Large intestine (tissue), 3 donors: Measurements from ENCODE around the gene RHOD. TPM values are rescaled to one million over a fixed set of nuclear protein-coding genes. Genes with fewer than 3 reads are reported as not detected.
A peak's percentile ranks its signal among the peaks of the same experiment; 100 is the strongest.

Source experiments
- DNase-seq, 2 donors: peaks; one replicate each; pipeline versions ENCODE4 v3.0.0 to v3.0.0-alpha.2; 2013
- H3K27ac ChIP-seq: one replicate; pipeline ENCODE4 v1.5.1; 2013; ENCODE audit warnings: low read length
- H3K27me3 ChIP-seq: 2 replicates; pipeline ENCODE4 v1.6.1; 2013; ENCODE audit warnings: low read length; ENCODE audit not compliant: control insufficient read depth, insufficient read depth
- H3K36me3 ChIP-seq: 2 replicates; pipeline ENCODE4 v1.6.1; 2013; ENCODE audit warnings: low read length; ENCODE audit not compliant: control insufficient read depth, insufficient read depth
- H3K4me1 ChIP-seq: one replicate; pipeline ENCODE4 v1.6.1; 2013; ENCODE audit warnings: low read length; ENCODE audit not compliant: control insufficient read depth, insufficient read depth
- H3K4me3 ChIP-seq: one replicate; pipeline ENCODE4 v1.5.1; 2013; ENCODE audit warnings: low read length
- H3K9me3 ChIP-seq: one replicate; pipeline ENCODE4 v1.6.1; 2013; ENCODE audit warnings: mild to moderate bottlenecking, low read depth, low read length, moderate library complexity; ENCODE audit not compliant: control insufficient read depth
- WGBS: methylation state at CpG from one replicate; pipeline ENCODE4 v1.1.5; 2013; ENCODE audit warnings: low lambda C conversion rate; ENCODE audit not compliant: insufficient coverage; 5-methylcytosine and 5-hydroxymethylcytosine counted together
- polyA plus RNA-seq: library from polyadenylated mRNA; unstranded; fragments of 120-200 nt; gene quantifications from one replicate; pipeline ENCODE4 v1.2.1, GENCODE V29; 2013

Gene RHOD
- polyA plus RNA-seq, 1 donor: 22.9 TPM

DNA sequence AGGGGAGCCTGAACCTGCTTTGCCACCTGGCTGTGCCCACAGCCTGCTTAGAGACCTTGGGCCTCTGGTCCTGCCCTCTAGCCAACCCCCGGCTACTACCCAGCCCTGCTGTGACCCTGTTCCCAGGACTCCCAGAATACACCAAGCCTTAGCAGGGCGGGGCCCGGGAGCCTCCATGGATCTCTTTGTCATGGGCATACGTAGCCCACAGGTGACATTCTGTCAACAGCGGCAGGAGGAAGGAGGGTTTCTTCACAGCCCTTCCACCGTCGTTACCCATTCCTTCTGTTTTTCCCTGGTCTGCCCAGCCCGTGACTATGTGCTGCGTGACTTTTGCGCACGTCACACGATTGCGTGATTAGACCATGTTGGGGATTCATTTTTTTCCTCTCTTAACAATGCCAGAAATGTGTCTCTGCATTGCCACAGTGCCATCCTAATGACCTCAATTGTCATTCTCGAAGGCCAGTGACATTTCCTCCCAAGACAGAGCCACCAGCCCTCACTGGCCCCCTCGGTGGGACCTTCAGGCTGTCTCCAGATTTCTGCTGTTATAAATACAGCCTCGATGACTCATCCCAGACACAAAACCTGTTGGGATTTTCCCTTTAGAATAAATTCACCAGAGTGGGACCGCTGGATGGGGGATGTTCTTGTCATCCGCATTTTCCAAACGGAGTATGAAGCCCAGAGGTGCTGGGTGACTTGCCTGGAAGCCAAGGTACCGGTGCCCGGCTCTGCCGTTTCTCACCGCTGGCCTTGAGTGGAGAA, 24.7 kb upstream of the RHOD start:
- no peaks in the 10 kb centered on the region for H3K36me3 ChIP-seq
- H3K4me1 ChIP-seq: no peaks in the 10 kb centered on the region
- no peaks in the 10 kb centered on the region for H3K9me3 ChIP-seq
- H3K4me3 ChIP-seq: no peak overlapping the region
- peaks cover 9% of the 10 kb centered on the region for H3K27me3 ChIP-seq
- DNase-seq: no peak
- H3K27ac ChIP-seq: no peak overlapping the region
- WGBS: no CpG with 5 or more reads among the region's 23 CpGs

DNA sequence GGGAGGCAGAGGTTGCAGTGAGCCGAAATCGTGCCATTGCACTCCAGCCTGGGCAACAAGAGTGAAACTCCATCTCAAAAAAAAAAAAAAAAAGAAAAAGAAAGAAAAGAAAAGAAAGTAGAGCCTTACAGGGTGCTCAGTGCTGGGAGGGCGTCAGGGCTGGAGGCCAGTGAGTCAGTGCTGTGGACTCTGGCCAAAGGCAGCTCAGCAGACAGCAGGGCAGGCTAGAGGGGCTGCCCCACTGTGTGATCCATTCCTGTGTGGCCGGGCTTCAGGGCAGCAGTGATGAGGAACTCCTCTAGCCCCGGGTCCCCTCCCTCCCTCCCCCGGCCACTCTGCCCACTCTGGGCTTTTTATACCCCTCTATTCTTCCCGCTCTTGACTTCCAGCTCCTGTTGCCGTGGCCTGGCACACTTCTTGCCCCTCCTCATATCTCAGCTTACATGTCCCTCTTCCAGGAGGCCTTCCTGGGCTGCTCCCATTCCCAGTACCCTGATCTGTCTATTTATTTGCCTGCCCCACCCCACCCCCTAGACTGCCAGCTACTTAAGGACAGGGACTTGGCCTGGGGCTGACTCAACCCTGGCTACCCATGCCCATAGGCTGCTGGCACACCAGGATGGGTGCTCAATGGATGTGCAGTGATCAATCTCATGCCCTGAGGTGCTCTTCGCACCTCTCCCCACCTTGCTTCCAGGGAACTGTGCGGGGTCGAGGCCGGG, 23.7 kb upstream of the RHOD start:
- H3K9me3 ChIP-seq: no peaks in the 10 kb centered on the region
- no peak overlapping the region for H3K27ac ChIP-seq
- no peaks in the 10 kb centered on the region for H3K36me3 ChIP-seq
- 75% methylated on average over 2 of the region's 12 CpGs for WGBS
- H3K4me1 ChIP-seq: no peaks in the 10 kb centered on the region
- no peak overlapping the region for H3K4me3 ChIP-seq
- H3K27me3 ChIP-seq: peaks cover 9% of the 10 kb centered on the region
- peak in 1 of 2 donors; percentile 22 for DNase-seq

DNA sequence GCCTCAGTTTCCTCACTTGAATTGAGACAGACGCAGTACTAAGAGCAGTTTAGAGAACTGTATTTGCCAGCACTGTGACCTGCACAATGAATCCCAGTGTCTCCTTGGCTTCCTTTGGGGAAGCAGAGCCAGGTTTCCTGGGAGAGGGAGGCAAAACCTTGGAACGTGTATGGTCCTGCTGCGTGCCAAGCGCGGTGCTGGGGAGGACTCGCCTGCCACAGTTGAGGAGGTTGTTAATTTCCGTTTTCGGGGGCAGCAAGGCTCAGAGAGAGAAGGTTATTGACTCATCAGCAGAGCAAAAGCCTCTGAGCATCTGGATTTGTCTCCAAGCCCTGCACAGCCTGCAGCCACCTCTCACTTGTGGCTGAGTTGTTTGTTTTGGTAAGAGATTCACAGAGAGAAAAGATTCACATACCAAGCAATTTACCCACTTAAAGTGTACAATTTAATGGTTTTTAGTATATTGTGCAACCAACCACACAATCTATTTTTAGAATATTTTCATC, 22.9 kb upstream of the RHOD start:
- Histone ChIP-seq H3K4me3 (no peak overlapping the region), H3K9me3 (no peaks in the 10 kb centered on the region), H3K27ac (no peak overlapping the region), H3K4me1 (no peaks in the 10 kb centered on the region), H3K36me3 (no peaks in the 10 kb centered on the region), H3K27me3 (peaks cover 9% of the 10 kb centered on the region)
- no CpG with 5 or more reads among the region's 8 CpGs for WGBS
- DNase-seq: no peak

DNA sequence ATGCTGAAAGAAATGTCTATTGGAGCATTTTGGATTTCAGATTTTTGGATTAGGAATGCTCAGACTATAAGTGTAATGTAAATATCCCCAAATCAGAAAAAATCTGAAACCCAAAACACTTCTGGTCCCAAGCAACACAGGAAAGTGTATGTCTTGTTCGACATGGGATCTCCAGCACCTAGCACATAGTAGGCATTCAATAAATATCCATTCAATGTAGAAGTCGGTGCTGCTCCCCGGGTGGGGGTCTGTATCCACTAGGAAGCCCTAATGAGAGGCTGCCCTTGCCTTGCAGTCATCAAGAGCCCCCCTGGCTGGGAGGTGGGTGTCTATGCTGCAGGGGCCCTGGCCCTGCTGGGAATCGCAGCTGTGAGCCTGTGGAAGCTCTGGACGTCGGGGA, 22.3 kb upstream of the RHOD start:
- Histone ChIP-seq H3K36me3 (no peaks in the 10 kb centered on the region), H3K9me3 (no peaks in the 10 kb centered on the region), H3K4me1 (no peaks in the 10 kb centered on the region), H3K4me3 (no peak overlapping the region), H3K27ac (no peak overlapping the region), H3K27me3 (peaks cover 9% of the 10 kb centered on the region)
- whole genome bisulfite sequencing: no CpG with 5 or more reads among the region's 6 CpGs
- DNase-seq: no peak

DNA sequence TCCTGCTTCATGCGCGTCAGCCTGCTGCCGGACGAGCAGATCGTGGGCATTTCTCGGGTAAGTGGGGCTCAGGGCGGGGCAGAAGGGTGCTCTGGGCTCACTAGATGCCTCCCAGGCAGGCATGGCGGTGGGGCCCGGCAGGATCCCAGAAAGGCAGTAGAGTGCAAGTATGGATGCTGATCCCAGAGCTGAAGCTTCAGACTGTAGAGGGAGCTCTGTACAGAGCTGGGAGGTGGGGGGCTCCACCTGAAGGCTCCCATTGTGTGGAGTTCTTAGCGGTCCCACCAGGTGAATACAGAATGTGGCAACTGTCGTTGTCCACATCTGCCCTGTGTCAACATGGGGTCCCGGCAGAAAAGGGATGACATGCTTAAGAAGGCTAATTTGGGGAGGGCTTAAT, 16.5 kb upstream of the RHOD start:
- no peaks in the 10 kb centered on the region for H3K36me3 ChIP-seq
- no peaks in the 10 kb centered on the region for H3K4me1 ChIP-seq
- no CpG with 5 or more reads among the region's 12 CpGs for WGBS
- H3K27ac ChIP-seq: no peak overlapping the region
- no peaks in the 10 kb centered on the region for H3K9me3 ChIP-seq
- DNase-seq: no peak
- no peaks in the 10 kb centered on the region for H3K27me3 ChIP-seq
- no peak overlapping the region for H3K4me3 ChIP-seq

DNA sequence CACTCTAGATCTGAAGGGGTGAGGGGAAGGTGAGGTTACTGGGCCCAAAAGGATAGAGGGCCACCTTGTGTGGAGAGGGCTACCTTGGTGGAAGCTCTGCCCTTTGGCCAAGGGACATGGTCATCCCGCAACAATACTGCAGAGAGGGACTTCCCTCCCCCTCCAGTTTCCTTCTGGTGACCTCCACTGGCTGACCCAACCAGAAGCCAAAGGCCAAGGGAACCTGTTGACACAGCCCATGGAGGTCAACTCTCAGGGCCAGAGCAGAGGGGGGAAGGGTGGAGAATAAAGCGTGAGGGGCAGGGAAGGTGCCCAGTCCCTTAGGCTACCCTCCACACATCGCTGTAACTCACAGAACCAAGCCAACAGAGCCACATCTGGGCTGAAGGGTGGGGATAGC, 15.0 kb upstream of the RHOD start:
- no peaks in the 10 kb centered on the region for H3K4me1 ChIP-seq
- DNase-seq: no peak
- no peaks in the 10 kb centered on the region for H3K27me3 ChIP-seq
- no peaks in the 10 kb centered on the region for H3K9me3 ChIP-seq
- H3K27ac ChIP-seq: no peak overlapping the region
- no peak overlapping the region for H3K4me3 ChIP-seq
- no CpG with 5 or more reads among the region's 3 CpGs for WGBS
- H3K36me3 ChIP-seq: no peaks in the 10 kb centered on the region

DNA sequence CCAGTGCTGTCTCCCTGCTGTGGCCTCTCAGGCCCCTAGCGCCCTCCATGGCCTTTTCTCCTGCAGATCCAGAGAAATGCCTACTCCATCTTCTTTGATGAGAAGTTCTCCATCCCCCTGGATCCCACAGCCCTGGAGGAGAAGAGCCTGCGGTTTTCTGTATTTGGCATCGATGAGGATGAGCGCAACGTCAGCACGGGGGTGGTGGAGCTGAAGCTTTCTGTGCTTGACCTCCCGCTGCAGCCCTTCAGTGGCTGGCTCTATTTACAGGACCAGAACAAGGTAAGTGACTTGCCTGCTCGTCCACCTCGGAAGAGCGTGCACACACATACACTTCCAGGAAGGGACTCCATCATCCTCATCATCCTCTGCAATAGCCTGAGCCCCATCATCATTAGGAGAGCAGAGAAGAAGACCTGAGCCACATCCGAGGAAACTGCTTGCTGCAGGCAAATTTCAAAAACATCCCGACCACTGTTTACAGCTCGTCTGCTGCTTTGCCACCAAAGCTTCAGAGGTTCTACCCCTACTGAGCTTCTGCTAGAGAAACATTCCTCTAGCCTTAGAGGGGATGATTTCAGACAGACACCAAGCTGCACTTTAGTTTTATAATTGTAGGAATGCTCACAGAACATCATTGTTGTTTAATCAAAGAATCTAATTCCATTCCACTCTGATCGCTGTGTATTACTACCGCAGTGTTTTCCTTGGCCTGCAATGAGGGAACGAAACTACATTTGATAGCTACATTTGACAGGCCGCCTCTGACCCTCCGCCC, 12.9 kb upstream of the RHOD start:
- H3K4me3 ChIP-seq: no peak overlapping the region
- H3K27me3 ChIP-seq: no peaks in the 10 kb centered on the region
- DNase-seq: no peak
- H3K36me3 ChIP-seq: no peaks in the 10 kb centered on the region
- no peaks in the 10 kb centered on the region for H3K4me1 ChIP-seq
- WGBS: 71% methylated on average over 2 of the region's 18 CpGs
- no peaks in the 10 kb centered on the region for H3K9me3 ChIP-seq
- H3K27ac ChIP-seq: no peak overlapping the region

DNA sequence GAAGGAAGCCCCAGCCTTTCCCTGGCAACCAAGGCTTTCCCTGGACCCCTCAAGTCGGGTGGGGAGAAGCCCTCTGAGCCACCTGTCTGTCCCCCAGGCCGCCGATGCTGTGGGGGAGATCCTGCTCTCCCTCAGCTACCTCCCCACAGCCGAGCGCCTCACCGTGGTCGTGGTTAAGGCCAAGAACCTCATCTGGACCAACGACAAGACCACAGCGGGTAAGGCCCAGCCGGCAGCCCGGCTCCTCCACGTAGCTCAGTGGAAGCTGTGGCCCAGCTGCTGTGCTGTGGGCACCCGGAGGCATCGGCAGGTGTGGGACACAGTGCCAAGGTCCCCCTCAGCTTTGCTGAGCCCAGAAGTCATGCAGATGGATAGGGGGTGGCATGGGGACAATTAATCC, 12.2 kb upstream of the RHOD start:
- WGBS: no CpG with 5 or more reads among the region's 14 CpGs
- no peak for DNase-seq
- Histone ChIP-seq H3K36me3 (no peaks in the 10 kb centered on the region), H3K4me3 (no peak overlapping the region), H3K27ac (no peak overlapping the region), H3K4me1 (no peaks in the 10 kb centered on the region), H3K9me3 (no peaks in the 10 kb centered on the region), H3K27me3 (no peaks in the 10 kb centered on the region)

DNA sequence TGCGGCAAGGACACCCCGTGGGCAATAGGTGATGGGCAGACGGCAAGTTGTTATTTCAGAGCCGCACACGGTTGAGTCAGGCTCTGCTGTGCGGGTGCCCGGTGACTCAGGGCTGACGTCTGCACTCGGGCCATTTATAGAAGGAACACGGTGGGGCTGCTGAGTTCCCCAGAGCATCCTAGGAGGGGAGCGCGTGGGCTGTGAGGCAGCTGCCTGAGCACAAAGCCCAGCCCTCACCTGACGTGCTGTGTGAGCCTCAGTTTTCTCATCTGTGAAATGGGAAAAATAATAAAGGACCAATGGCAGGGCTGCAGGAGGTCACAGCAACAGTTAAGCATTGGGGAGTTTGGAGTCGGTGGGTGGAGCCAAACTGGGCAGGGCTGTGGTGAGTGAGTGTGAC, 11.3 kb upstream of the RHOD start:
- Histone ChIP-seq H3K27me3 (no peaks in the 10 kb centered on the region), H3K9me3 (no peaks in the 10 kb centered on the region), H3K27ac (no peak overlapping the region), H3K4me1 (no peaks in the 10 kb centered on the region), H3K36me3 (no peaks in the 10 kb centered on the region), H3K4me3 (no peak overlapping the region)
- WGBS: no CpG with 5 or more reads among the region's 14 CpGs
- DNase-seq: no peak

DNA sequence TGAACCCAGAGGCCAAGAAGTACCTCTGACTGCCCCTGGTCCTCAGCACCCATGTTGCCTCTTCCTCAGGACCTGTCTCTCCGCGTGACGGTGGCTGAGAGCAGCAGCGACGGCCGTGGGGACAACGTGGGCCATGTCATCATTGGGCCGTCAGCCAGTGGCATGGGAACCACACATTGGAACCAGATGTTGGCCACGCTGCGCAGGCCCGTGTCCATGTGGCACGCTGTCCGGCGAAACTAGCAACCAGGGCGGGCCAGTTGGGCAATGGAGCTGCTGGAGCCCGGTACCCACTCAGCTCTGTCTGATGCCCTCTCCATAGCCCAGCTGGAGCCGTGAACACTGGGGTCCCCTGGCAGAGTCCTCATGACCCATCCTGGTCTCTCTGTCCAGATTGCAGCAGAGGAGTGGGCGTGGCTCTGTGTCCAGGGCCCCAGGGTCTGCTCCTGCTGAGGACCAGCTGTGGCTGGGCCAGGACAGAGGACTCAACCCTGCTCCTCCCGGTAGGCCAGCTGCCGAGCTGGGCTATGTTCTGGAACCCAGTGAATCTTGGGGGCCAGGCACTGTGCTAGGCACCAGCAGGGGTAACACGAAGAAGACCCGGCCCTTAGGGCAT, 8.0 kb upstream of the RHOD start:
- Histone ChIP-seq H3K9me3 (no peaks in the 10 kb centered on the region), H3K4me1 (no peaks in the 10 kb centered on the region), H3K36me3 (no peaks in the 10 kb centered on the region), H3K27ac (no peak overlapping the region), H3K27me3 (no peaks in the 10 kb centered on the region), H3K4me3 (no peak overlapping the region)
- no peak for DNase-seq
- WGBS: no CpG with 5 or more reads among the region's 22 CpGs
